NK-92 (cell line): ENCODE data around the gene BLCAP.
"Not testable (repeated sequence)": the region's sequence is repeated elsewhere in the genome, so short reads cannot be mapped to it uniquely, and the experiment has no call there.

ENCODE experiments used
- DNase-seq: peaks from one replicate; lab custom pipeline; 2025; ENCODE audit not compliant: unreplicated experiment; lab: John Stamatoyannopoulos, UW

Gene BLCAP

DNA sequence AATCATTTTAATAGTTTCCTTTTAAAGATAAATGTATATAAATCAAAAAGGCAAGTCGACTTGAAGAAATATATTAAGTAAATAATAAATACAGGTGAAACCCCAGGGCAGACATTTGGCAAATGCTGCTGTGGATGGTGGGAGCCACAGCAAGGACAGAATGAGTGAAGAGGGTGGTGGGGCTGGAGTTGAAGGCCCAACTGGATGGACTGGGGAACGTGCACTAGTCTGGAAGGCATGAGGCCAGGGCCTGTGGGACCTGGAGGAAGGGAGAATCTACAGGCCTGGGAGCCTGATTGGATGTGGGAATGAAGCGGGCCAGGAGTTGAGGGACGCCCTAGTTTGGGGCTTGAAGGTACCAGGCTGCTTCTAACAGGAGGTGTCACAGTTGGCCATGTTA is 30.6 kb upstream of the BLCAP start:
- DNase-seq, result no peak

DNA sequence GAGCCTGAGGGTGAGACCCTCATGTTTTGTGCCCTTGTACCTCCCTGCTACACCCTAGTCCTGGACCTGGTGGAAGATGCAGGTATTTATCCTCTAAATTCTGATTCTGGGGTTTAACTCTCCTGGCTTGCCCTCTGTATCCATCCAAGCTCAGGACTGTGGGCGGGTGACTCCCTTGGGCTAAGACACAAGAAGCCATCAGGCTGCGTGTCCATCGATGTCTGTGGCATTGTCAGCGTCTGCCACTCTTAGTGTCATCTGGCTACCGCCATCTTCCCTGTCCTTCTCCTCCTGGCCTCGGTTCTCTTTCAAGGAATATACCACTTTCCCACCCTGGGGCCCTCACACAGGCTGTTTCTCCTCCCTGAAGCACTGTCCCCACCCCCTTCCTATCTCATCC is 28.9 kb upstream of the BLCAP start:
- DNase-seq, result no peak

DNA sequence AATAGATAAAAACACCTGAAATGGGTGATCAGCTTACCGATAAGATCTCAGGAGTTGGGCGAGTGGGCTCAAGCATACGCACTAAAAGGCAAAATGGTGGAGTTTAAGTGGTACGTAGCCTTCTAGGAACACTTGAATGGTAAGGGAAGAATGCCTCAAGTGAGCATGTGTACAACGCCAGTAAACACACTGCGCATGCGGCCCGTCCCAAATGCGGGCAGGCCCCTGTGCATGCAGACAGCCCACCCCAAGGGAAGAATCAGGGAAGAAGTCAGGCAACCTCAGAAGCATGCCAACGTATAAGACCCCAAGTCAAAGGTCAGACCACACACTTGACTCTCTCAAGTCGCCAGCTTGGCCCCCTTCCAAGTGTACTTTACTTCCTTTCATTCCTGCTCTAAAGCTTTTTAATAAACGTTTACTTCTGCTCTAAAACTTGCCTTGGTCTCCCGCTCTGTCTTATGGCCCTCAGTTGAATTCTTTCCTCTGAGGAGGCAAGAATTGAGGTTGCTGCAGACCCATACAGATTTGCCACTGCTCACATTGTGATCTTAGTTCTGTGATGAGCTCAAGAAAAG is 27.1 kb upstream of the BLCAP start:
- DNase-seq, result not testable (repeated sequence)

DNA sequence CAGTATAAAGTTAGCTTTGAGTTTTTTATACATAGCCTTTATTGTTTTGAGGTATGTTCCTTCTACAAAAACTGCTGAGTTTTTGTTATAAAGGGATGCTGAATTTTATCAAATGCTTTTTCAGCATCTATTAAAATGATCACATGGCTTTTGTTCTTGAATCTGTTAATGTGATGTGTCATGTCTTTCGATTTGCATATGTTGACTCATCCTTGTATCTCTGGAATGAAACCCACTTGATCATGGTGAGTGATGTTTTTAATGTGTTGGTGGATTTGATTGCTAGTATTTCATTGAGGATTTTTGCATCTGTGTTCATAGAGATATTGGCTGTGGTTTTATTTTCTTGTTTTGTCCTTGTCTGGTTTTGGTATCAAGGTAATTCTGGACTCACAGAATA is 24.7 kb upstream of the BLCAP start:
- no peak for DNase-seq

DNA sequence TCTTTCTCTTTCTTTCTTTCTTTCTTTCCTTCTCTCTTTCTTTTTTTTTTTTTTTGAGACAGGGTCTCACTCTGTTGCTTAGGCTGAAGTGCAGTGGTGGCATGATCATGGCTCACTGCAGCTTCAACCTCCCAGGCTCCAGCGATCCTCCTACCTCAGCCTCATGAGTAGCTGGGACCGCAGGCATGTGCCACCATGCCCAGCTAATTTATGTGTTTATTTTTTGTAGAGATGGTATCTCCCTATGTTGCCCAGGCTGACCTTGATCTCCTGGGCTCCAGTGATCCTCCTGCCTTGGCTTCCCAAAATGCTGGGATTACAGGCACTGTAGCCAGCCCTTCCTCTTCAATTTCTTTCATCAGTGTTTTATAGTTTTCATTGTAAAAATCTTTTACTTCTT is 24.0 kb upstream of the BLCAP start:
- not testable (repeated sequence) for DNase-seq

DNA sequence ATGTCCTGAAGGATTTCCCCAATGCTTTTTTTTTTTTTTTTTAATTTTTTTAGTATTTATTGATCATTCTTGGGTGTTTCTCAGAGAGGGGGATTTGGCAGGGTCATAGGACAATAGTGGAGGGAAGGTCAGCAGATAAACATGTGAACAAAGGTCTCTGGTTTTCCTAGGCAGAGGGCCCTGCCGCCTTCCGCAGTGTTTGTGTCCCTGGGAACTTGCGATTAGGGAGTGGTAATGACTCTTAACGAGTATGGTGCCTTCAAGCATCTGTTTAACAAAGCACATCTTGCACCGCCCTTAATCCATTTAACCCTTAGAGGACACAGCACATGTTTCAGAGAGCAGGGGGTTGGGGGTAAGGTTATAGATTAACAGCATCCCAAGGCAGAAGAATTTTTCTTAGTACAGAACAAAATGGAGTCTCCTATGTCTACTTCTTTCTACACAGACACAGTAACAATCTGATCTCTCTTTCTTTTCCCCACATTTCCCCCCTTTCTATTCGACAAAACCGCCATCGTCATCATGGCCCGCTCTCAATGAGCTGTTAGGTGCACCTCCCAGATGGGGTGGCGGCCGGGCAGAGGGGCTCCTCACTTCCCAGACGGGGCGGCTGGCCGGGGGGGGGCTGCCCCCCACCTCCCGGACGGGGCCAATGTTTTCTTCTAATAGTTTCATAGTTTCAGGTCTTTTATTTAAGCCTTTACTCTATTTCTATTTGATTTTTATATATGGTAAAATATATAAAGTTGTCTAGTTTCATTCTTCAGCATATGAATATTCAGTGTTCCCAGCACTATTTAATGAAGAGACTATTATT is 22.6 kb upstream of the BLCAP start:
- not testable (repeated sequence) for DNase-seq

DNA sequence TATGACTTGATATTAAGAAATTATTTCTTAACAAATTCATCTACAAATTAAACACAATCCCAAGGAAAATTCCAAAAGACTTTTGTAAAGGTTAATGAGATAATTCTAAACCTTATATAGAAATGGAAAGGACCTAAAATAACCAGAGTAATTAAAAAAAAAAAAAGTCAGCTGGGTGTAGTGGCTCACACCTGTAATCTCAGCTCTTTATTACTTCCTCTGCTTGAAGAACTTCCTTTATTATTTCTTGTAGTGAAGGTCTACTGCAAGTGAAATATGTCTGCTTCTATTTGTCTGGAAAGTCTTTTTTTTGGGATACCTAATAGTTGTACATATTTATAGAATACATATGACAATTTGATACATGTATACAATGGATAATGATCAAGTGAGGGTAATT is 20.2 kb upstream of the BLCAP start:
- DNase-seq, result no peak

DNA sequence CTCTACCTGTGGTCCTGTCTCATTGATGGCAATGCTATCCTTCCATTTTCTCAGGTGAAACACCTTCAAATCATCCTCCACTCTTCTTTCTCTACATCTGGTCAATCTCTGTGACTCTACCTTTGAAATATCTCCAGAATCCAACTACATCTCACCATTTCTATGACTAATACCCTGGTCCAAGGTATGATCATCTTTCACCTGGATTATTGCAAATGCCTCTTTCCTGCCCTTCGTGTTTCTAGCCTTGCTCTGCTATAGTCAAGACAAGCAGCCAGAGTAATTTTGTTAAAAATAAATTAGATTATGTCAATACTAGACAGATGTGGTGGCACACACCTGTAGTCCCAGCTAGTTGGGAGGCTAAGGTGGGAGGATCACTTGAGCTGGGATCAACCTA is 17.8 kb upstream of the BLCAP start:
- no peak for DNase-seq

DNA sequence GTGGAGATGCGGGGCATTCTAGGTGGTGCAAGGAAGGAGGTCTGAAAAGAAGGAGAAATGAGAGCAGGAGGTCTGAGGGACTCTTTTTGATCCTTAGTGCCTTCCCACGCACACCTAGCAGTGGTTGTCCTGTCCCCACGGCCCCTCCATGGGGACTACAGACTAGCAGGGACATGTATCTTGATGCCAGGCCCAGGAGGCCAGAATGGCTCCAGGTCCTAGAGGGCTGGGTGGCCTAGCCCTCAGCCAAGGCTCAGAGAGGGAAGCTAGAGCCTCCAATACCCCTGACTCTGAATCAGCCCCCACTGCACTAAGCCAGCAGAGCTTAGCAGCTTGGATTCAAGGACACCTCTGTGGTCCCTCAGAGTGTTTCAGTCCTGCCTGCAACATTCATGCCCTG is 16.7 kb upstream of the BLCAP start:
- DNase-seq, result no peak

DNA sequence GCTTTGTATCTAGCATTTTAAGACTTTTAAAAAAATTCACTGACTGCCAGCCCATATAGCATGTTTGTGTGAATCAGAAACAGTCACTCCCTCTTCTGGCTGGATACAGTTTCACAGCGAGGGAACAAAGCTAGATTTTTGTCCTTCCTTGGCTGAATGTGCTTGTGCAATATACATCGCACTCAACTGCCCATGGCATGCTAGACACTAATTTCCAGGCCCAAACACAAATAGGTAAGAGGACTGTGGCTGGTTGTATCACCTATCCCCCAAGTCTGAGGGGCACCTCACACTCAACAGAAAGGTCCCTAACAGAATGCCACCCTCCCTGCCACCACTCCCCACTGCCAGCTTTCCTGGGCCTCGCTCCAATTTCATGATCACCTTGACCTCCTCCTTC is 16.2 kb upstream of the BLCAP start:
- no peak for DNase-seq

DNA sequence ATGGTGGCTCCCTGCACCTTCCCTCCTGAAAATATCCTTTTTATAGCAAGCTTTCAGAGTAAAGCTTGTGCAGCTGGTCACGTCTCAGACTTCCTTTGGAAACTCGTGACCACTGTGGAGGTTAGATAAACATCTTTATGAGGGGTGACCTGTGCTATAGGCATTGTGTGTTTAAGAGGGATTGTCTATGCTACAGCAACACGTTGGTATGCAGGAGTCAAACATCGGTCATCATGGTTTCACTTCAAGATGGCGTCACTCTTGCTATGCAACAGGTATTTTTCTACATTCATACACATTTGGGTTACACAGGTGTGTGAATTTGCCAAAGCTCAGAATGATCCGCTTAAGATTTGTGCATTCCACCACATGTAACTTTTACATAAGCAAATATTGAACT is 14.6 kb upstream of the BLCAP start:
- no peak for DNase-seq

DNA sequence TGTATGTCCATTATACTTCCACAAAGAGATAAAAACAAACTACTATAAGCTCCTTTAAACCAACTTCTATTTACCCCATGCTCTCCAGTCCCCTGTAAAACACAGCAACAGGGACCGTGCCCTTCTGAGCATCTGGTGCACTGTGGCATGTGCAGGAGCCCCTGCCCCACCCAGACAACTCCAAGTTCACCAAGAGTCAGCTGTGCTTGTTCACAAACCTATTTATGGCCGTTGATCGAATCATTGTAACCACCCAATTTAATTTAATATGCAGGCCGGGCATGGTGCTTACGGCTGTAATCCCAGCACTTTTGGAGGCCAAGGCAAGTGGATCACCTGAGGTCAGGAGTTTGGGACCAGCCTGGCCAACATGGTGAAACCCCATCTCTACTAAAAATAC is 13.7 kb upstream of the BLCAP start:
- no peak for DNase-seq

DNA sequence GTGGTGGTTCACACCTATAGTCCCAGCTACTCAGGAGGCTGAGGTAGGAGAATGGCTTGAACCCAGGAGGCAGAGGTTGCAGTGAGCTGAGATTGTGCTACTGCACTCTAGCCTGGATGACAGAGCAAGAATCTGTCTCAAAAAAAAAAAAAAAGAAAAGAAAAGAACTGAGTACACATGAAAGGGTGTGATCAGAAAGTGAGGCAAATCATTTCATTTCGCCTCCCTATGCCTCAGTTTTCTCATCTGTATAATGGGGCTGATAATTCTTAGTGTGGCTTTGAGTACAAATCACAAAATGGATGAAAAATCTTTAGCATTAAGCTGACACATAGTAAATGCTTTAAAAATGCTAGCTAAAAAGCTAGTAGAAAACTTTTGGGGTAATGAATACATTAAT is 13.2 kb upstream of the BLCAP start:
- not testable (repeated sequence) for DNase-seq

DNA sequence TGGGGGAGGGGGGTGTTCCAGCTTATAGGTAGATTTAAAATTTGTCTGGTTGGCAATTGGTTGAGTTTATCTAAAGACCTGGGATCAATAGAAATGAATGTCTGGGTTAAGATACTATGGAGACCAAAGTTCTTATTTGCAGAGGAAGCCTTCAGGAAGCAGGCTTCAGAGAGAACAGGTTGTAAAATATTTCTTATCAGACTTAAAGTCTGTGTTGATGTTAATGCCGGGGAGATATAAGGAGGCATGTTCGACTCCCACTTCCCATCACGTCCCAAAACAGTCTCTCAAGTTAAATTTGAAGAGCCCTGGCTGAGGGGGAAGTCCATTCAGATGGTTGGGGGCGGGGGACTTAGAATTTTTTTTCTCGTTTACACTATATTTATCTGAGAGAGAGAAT is 12.3 kb upstream of the BLCAP start:
- DNase-seq, result no peak

DNA sequence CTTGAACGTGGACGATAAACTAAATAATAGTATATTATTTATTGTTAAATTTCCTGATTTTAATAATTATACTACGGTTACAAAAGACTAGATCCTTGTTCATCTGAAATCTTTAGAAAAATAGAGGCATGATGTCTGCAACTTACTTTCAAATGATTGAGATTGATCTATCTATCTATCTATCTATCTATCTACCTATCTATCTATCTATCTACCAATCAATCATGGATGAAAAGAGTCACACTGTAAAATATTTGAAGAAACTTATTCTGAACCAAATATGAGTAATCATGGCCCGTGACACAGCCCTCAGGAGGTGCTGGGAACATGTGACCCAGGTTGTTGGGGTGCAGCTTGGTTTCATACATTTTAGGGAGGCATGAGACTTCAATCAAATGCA is 11.7 kb upstream of the BLCAP start:
- DNase-seq, result no peak

DNA sequence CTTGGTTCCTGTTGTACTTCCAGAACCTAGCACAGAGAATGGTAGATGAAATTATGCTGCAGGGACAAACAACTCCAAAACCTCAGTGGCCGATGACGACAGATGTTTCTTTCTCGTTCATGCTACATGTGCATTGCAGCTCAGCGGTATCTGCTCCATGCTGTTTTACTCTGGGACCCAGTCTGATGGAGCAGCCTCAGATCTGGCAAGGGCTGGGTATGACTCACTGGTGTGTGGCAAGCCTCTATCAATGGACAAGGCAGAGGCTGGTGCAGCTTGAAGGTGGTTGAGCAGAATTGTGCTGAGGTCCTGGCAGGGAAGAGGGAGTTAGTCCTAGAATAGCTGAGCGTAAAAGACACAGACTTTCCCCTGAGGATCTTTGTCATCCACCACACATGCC is 10.3 kb upstream of the BLCAP start:
- DNase-seq, result no peak

DNA sequence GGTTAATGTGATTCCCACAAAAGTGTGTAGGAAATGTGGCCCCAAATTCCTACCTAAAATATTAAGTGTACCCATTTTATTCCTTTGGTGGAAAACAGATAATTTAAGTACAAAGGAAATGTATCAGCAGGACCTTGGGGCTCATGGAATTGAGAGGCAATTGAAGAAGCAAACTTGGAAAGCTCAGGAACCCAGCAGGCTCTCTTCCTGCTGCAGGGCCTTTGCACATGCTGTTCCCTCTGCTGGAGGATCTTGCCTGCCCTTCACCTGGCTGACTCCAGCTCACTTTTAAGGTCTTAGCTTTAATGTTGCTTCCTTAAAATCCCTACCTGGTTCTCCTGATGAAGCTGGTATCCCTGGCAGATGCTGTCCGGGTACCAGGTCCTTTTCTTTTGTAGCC is 9.8 kb upstream of the BLCAP start:
- no peak for DNase-seq

DNA sequence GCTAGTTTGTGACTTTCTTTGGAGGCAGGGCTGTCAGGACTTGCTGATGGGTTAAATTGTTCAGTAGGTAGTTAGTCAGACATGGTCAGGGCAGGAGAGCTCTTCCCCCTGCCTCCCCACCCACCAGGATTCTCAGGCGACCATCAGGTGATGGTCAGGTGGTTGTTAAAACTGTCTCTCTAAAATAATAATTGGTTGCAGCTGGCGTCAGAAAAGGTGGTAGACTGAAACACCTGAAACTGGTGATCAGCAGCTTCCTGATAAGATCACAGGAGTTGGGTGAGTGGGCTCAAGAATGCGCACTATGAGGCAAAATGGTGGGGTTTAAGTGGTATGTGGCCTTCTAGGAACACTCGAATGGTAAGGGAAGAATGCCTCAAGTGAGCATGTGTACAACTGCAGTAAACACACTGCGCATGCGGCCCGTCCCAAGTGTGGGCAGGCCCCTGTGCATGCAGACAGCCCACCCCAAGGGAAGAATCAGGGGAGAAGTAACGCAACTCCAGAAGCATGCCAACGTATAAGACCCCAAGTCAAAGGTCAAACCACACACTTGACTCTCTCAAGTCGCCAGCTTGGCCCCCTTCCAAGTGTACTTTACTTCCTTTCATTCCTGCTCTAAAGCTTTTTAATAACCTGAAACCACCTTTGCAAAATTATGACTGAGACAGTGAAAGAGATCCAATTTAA is 7.9 kb upstream of the BLCAP start:
- no peak for DNase-seq

DNA sequence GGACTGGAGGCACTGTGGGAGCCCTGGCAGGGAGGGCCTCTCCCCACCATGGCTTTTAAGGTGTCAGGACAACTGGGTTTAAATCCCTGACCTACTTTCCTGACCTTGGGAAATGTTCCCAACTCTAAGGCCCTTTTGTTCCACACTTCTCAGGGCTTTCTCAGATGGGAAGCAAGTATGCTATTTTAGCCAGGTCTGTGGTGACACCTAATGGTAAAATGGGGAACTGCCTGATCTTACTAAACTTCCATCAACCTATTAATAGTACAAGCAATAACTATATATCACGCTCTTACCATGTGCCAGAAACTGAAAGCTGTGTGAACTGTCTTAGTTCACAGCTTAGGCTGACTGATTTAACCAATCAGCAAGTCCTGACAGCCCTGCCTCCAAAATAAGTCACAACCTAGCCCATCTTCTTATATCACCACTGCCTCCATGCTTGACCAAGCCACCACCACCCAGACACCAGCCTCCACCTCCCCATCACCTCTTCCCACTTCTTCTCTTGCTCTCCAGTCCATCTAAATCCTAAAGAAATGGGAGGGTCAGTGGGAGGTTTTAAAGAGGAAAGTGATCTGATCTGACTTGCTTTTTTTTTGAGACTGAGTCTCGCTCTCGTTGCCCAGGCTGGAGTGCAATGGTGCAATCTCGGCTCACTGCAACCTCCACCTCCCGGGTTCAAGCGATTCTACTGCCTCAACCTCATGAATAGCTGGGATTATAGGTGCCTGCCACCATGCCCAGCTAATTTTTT is 6.9 kb upstream of the BLCAP start:
- no peak for DNase-seq

DNA sequence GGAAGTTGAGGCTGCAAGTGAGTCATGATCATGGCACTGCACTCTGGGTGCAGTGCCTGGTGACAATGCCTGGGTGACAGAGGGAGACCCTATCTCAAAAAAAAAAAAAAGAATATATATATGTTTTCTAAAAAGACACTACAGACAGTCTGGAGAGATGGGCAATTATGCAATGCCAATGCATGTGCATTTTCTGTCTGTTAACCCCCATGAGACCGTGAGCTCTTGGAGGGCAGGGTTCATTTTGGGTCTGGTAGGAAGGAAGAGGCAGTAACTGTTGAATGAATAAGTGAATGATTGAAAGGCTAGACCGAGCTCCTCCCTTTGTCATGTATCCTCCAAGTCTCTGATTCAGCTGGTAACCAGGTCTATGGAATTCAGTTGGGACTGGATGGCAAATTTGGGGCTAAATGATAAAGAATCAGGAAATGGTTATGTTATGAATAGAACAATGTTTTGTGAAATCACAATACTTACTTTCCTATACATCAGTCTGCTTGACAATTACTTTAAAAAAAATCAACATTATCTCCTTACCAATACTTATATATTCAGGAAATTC is 5.6 kb upstream of the BLCAP start:
- DNase-seq, result no peak

DNA sequence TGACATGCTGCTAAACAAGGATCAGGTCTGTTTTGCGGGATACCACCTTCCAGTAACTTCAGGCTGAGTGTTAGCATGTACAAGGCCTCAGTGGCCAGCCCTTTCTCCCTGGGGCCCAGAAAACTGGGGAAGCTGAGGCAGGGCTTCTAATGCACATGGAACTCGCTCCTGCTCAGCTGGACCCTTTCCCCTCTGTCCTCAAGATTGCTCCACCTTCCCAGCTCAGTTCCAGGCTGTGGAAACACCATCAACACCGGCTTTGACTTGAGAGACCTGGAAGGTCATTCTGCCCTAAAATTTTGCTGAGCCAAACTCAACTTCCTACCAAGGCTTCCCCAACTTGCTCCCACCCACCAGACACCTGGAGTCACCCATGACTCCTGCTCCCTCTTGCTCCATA is 4.2 kb upstream of the BLCAP start:
- no peak for DNase-seq
